Endothelial cell (in vitro differentiated cells): ENCODE measurements around the gene SLC25A23. TPM values are rescaled to one million over a fixed set of nuclear protein-coding genes. Genes with fewer than 3 reads are reported as not detected.

Experiments
- DNase-seq: peaks from one replicate; pipeline ENCODE4 v3.0.0; 2021; ENCODE audit warnings: low spot score
- H3K27ac Mint-ChIP-seq: one replicate; pipeline ENCODE4 v1.8.0; 2021; ENCODE audit warnings: mixed read lengths, inconsistent platforms; ENCODE audit not compliant: unreplicated experiment
- H3K27me3 Mint-ChIP-seq: one replicate; pipeline ENCODE4 v1.8.0; 2021; ENCODE audit warnings: mild to moderate bottlenecking, moderate library complexity, mixed read lengths, inconsistent platforms; ENCODE audit not compliant: unreplicated experiment
- H3K36me3 Mint-ChIP-seq: one replicate; pipeline ENCODE4 v1.8.0; 2021; ENCODE audit warnings: mild to moderate bottlenecking, low read depth, mixed read lengths, inconsistent platforms; ENCODE audit not compliant: unreplicated experiment
- H3K4me1 Mint-ChIP-seq: one replicate; pipeline ENCODE4 v1.8.0; 2021; ENCODE audit warnings: mild to moderate bottlenecking, mixed read lengths, inconsistent platforms; ENCODE audit not compliant: unreplicated experiment
- H3K4me3 Mint-ChIP-seq: one replicate; pipeline ENCODE4 v1.8.0; 2021; ENCODE audit warnings: mild to moderate bottlenecking, mixed read lengths, inconsistent platforms; ENCODE audit not compliant: unreplicated experiment
- H3K9me3 Mint-ChIP-seq: one replicate; pipeline ENCODE4 v1.8.0; 2021; ENCODE audit warnings: mixed read lengths, inconsistent platforms; ENCODE audit not compliant: unreplicated experiment
- CTCF ChIP-seq: fragments of 200-600 bp; sonication (generic); IDR thresholded peaks from one replicate; pipeline ENCODE4 v1.5.0; 2021; ENCODE audit warnings: antibody characterized with exemption; ENCODE audit not compliant: unreplicated experiment
- total RNA-seq: library from RNA; stranded (reverse); fragmentation: NEBNext Ultra II Directional; extraction: Animal tissue kit (Norgen Biotek cat#: 25700); gene quantifications from one replicate; pipeline ENCODE4 v1.2.1, GENCODE V29; 2021; ENCODE audit not compliant: unreplicated experiment

Gene SLC25A23
- total RNA-seq, 1 donor from 2014 or later = 20.7 TPM

GRCh38 chr19:6480848-6481415 is 21.3 kb upstream of the SLC25A23 start:
- no peak overlapping the region for H3K27ac Mint-ChIP-seq
- peaks cover 4% of the 10 kb centered on the region for H3K4me1 Mint-ChIP-seq
- DNase-seq = no peak
- no peaks in the 10 kb centered on the region for H3K36me3 Mint-ChIP-seq
- no peak overlapping the region for H3K4me3 Mint-ChIP-seq
- no peak for TF ChIP-seq CTCF
- H3K27me3 Mint-ChIP-seq = peaks cover 2% of the 10 kb centered on the region
- no peaks in the 10 kb centered on the region for H3K9me3 Mint-ChIP-seq

GRCh38 chr19:6479836-6480398 is 20.3 kb upstream of the SLC25A23 start:
- no peak overlapping the region for H3K4me3 Mint-ChIP-seq
- TF ChIP-seq CTCF = no peak
- no peaks in the 10 kb centered on the region for H3K9me3 Mint-ChIP-seq
- peaks cover 2% of the 10 kb centered on the region for H3K27me3 Mint-ChIP-seq
- peaks cover 4% of the 10 kb centered on the region for H3K4me1 Mint-ChIP-seq
- no peaks in the 10 kb centered on the region for H3K36me3 Mint-ChIP-seq
- no peak overlapping the region for H3K27ac Mint-ChIP-seq
- no peak for DNase-seq

GRCh38 chr19:6478815-6479214 is 19.2 kb upstream of the SLC25A23 start:
- no peak overlapping the region for H3K27ac Mint-ChIP-seq
- H3K9me3 Mint-ChIP-seq = no peaks in the 10 kb centered on the region
- H3K36me3 Mint-ChIP-seq = no peaks in the 10 kb centered on the region
- H3K4me1 Mint-ChIP-seq = peaks cover 4% of the 10 kb centered on the region
- no peak for DNase-seq
- peaks cover 3% of the 10 kb centered on the region for H3K27me3 Mint-ChIP-seq
- no peak overlapping the region for H3K4me3 Mint-ChIP-seq
- no peak for TF ChIP-seq CTCF

- no peak overlapping the region for H3K27ac Mint-ChIP-seq
- H3K4me3 Mint-ChIP-seq = no peak overlapping the region
- peaks cover 3% of the 10 kb centered on the region for H3K4me1 Mint-ChIP-seq
- no peaks in the 10 kb centered on the region for H3K36me3 Mint-ChIP-seq
- TF ChIP-seq CTCF = no peak
- H3K27me3 Mint-ChIP-seq = peaks cover 1% of the 10 kb centered on the region
- no peak for DNase-seq
- no peaks in the 10 kb centered on the region for H3K9me3 Mint-ChIP-seq
These were observed 17.4 kb upstream of the SLC25A23 start for GRCh38 chr19:6476896-6477431.

- DNase-seq = peak; percentile 75
- Mint-ChIP-seq H3K27ac (no peak overlapping the region), H3K4me1 (no peaks in the 10 kb centered on the region), H3K36me3 (no peaks in the 10 kb centered on the region), H3K4me3 (no peak overlapping the region), H3K27me3 (peaks cover 1% of the 10 kb centered on the region), H3K9me3 (no peaks in the 10 kb centered on the region)
- TF ChIP-seq CTCF = no peak
These were observed 16.7 kb upstream of the SLC25A23 start for GRCh38 chr19:6476155-6476895.
